ENCODE data around the gene BEX5.
"Not testable (repeated sequence)": the region's sequence is repeated elsewhere in the genome, so short reads cannot be mapped to it uniquely, and the experiment has no call there.

The BEX5 gene

GRCh38 chrX:102129473-102129872 lies 26.3 kb downstream of the BEX5 start:
- peak; percentile 49 for TF ChIP-seq CTCF (conservative IDR thresholded peaks at IDR 0.05)
- H3K27ac ChIP-seq = no peak overlapping the region

- no peak for TF ChIP-seq CTCF (conservative IDR thresholded peaks at IDR 0.05)
Measured at GRCh38 chrX:102126863-102127262, 28.9 kb downstream of the BEX5 start.

GRCh38 chrX:102126080-102126818 lies 29.5 kb downstream of the BEX5 start:
- not testable (repeated sequence) for H3K27ac ChIP-seq

More at GRCh38 chrX:102126863-102127262, 28.9 kb downstream of the BEX5 start:
- H3K27ac ChIP-seq = no peak overlapping the region

- not testable (repeated sequence) for H3K27ac ChIP-seq
Measured at GRCh38 chrX:102125436-102125835, 30.3 kb downstream of the BEX5 start, which contains the start of gene TCEAL2. TSS of gene TCEAL2 (plus strand) at chrX:102125679. CDS start at chrX:102126831, 1,152 bp downstream.

- not testable (repeated sequence) for H3K27ac ChIP-seq
Measured at GRCh38 chrX:102125014-102125413, 30.8 kb downstream of the BEX5 start.

- no peak overlapping the region for H3K27ac ChIP-seq
- TF ChIP-seq CTCF (conservative IDR thresholded peaks at IDR 0.05) = no peak
Measured at GRCh38 chrX:102115748-102116147, 40.0 kb downstream of the BEX5 start.

- TF ChIP-seq CTCF (conservative IDR thresholded peaks at IDR 0.05) = no peak
- H3K27ac ChIP-seq = no peak overlapping the region
Measured at GRCh38 chrX:102113367-102113766, 42.4 kb downstream of the BEX5 start.

Measured in VCaP (cell line).